Brain microvascular endothelial cell (primary cell): ENCODE data around the gene BLOC1S2.
A peak's percentile ranks its signal among the peaks of the same experiment; 100 is the strongest.

Source experiments
- DNase-seq: peaks from one replicate; pipeline ENCODE4 v3.0.0-alpha.2; 2020
- H3K27ac ChIP-seq: fragments of 250-450 bp; sonication (Bioruptor Pico); 2 replicates; pipeline ENCODE4 v1.5.1; 2020; ENCODE audit warnings: mild to moderate bottlenecking, moderate library complexity
- H3K27me3 ChIP-seq: fragments of 250-450 bp; sonication (Bioruptor Pico); replicated peaks from 2 replicates; pipeline ENCODE4 v1.5.1; 2020; ENCODE audit warnings: mild to moderate bottlenecking
- H3K36me3 ChIP-seq: fragments of 250-450 bp; sonication (Bioruptor Pico); replicated peaks from 2 replicates; pipeline ENCODE4 v1.5.1; 2020; ENCODE audit warnings: mild to moderate bottlenecking
- H3K4me3 ChIP-seq: 2 replicates; pipeline ENCODE4 v1.5.1; 2011; ENCODE audit warnings: low read depth, mild to moderate bottlenecking, control low read depth, low read length, moderate library complexity
- in situ Hi-C: cut with HindIII; loops from 2 replicates; pipeline ENCODE4 v1.10.0; 2017; ENCODE audit warnings: low sequenced_read_pairs, low pct_ligation_motif_present
- TF ChIP-seq, protein P1 (sequence below): IDR thresholded peaks from 2 replicates; pipeline ENCODE4 v1.5.1; 2011; ENCODE audit warnings: low read depth, mild to moderate bottlenecking, moderate library complexity, low read length, control low read depth, inconsistent platforms; ENCODE audit errors: missing control alignments

BLOC1S2 gene

GRCh38 chr10:100286051-100287033, at the start of gene BLOC1S2:
TSS of gene BLOC1S2 (minus strand) at chr10:100286680. CDS start at chr10:100286659, 21 bp downstream.
- Histone ChIP-seq H3K36me3 (peaks cover 7% of the 10 kb centered on the region), H3K4me3 (peak within 1 kb of the TSS; percentile 97), H3K27ac (peak within 1 kb of the TSS; percentile 86), H3K27me3 (no peaks in the 10 kb centered on the region)
- in situ Hi-C loops: no loop called here
- DNase-seq: peak; percentile 90
- TF ChIP-seq, protein P1, sequence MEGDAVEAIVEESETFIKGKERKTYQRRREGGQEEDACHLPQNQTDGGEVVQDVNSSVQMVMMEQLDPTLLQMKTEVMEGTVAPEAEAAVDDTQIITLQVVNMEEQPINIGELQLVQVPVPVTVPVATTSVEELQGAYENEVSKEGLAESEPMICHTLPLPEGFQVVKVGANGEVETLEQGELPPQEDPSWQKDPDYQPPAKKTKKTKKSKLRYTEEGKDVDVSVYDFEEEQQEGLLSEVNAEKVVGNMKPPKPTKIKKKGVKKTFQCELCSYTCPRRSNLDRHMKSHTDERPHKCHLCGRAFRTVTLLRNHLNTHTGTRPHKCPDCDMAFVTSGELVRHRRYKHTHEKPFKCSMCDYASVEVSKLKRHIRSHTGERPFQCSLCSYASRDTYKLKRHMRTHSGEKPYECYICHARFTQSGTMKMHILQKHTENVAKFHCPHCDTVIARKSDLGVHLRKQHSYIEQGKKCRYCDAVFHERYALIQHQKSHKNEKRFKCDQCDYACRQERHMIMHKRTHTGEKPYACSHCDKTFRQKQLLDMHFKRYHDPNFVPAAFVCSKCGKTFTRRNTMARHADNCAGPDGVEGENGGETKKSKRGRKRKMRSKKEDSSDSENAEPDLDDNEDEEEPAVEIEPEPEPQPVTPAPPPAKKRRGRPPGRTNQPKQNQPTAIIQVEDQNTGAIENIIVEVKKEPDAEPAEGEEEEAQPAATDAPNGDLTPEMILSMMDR: peak; percentile 11

DNA sequence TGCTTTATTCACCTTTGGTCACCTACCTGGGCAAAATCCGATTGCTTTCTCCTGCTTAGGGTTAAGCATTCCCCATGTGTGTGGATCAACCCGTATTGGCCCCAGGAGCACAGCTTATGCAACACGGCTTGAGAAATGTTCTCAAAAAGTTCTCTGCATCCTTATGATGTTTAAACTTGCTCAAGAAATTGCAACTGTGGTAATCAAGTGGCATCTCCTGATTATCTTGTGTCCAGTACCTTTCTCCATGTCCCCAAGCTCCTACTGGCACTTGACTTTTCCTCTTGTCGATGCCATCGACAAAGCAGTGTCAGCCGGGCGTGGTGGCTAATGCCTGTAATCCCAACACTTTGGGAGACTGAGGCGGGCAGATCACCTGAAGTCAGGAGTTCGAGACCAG, 48.3 kb upstream of the BLOC1S2 start:
- DNase-seq: no peak
- in situ Hi-C loops: loop anchor here (25.0 kb wide), 2 partner anchors 103 to 178 kb away; partner anchors contain the start of gene SEC31B
- no peak overlapping the region for H3K27ac ChIP-seq
- H3K4me3 ChIP-seq: no peak overlapping the region
- TF ChIP-seq, protein P1: no peak
- H3K36me3 ChIP-seq: no peaks in the 10 kb centered on the region
- H3K27me3 ChIP-seq: peaks cover 15% of the 10 kb centered on the region

GRCh38 chr10:100333661-100334440, 47.4 kb upstream of the BLOC1S2 start:
- TF ChIP-seq, protein P1: no peak
- in situ Hi-C loops: loop anchor here (25.0 kb wide), 2 partner anchors 103 to 178 kb away; partner anchors contain the start of gene SEC31B
- no peak overlapping the region for H3K27ac ChIP-seq
- DNase-seq: no peak
- H3K36me3 ChIP-seq: no peaks in the 10 kb centered on the region
- H3K27me3 ChIP-seq: peaks cover 17% of the 10 kb centered on the region
- H3K4me3 ChIP-seq: no peak overlapping the region

- Histone ChIP-seq H3K27me3 (peaks cover 17% of the 10 kb centered on the region), H3K27ac (no peak overlapping the region), H3K4me3 (no peak overlapping the region), H3K36me3 (no peaks in the 10 kb centered on the region)
- in situ Hi-C loops: loop anchor here (25.0 kb wide), 2 partner anchors 104 to 179 kb away; partner anchors contain the start of gene SEC31B
- TF ChIP-seq, protein P1: no peak
- DNase-seq: no peak
These were observed 46.6 kb upstream of the BLOC1S2 start for GRCh38 chr10:100333106-100333505.

GRCh38 chr10:100330079-100330478, 43.6 kb upstream of the BLOC1S2 start, which contains the start of gene PKD2L1:
TSS of gene PKD2L1 (minus strand) at chr10:100330228. CDS start at chr10:100330103, 125 bp downstream.
- no peaks in the 10 kb centered on the region for H3K36me3 ChIP-seq
- TF ChIP-seq, protein P1: no peak
- in situ Hi-C loops: loop anchor here (25.0 kb wide), 2 partner anchors 107 to 182 kb away; partner anchors contain the start of gene SEC31B
- H3K4me3 ChIP-seq: no peak within 1 kb of the TSS
- DNase-seq: no peak
- no peak within 1 kb of the TSS for H3K27ac ChIP-seq
- H3K27me3 ChIP-seq: peaks cover 17% of the 10 kb centered on the region
